Fibroblast of lung (primary cell): ENCODE measurements around the gene TRIM36.

Experiments used
- CTCF ChIP-seq, 2 donors: IDR thresholded peaks in 1 of 2; conservative IDR thresholded peaks in 1 of 2; 1 replicate in 1 of 2; 2 replicates in 1 of 2; pipeline ENCODE4 v1.5.1; 2011 to 2012; ENCODE audit warnings: low read length in 2 of 2, control low read depth in 1 of 2, inconsistent platforms in 1 of 2, low read depth in 1 of 2, mild to moderate bottlenecking in 1 of 2
- EZH2 ChIP-seq: IDR thresholded peaks from 2 replicates; pipeline ENCODE4 v1.5.1; 2012; ENCODE audit warnings: low read length, control low read depth, mild to moderate bottlenecking; ENCODE audit errors: missing control alignments

- no peak for TF ChIP-seq CTCF (conservative IDR thresholded peaks at IDR 0.05 in 1 of 2, IDR thresholded peaks at IDR 0.05 in 1 of 2; ENCODE audit: low read depth in 1 of 2, low read length in 2 of 2)
- no peak for TF ChIP-seq EZH2
Measured at GRCh38 chr5:115194676-115195075, 25.0 kb upstream of the TRIM36 start.
